Sciatic nerve (tissue), 2 donors: ENCODE results near the gene PLEKHM2. TPM values are rescaled to one million over a fixed set of nuclear protein-coding genes. Genes with fewer than 3 reads are reported as not detected.

ENCODE experiments used
- ATAC-seq: fragments of 200-7000 bp; cut with Tn5 transposase; one replicate; pipeline ENCODE4 v1.9.1; 2020; ENCODE audit warnings: mild to moderate bottlenecking, moderate library complexity
- DNase-seq: peaks from one replicate; pipeline ENCODE4 v3.0.0-alpha.2; 2020; ENCODE audit warnings: low spot score
- intact Hi-C: fragments of 100-400 bp; cut with DNase I; formaldehyde crosslinking; loops from one replicate; pipeline ENCODE4 v1.14.2; 2022
- total RNA-seq: library from RNA; stranded (reverse); fragmentation: NEBNext Ultra II Directional; extraction: Animal tissue kit (Norgen Biotek cat#: 25700); gene quantifications from one replicate; pipeline ENCODE4 v1.2.1, GENCODE V29; 2021
- donor health status: DM: no; HTN: no; CAD: no.
- donor health status: DM: no; HTN: no; CAD: no.

PLEKHM2 gene
- total RNA-seq, 1 donor from 2014 or later, result 67.8 TPM

- peak; percentile 35 for ATAC-seq
- intact Hi-C loops, result no loop called here
These were observed 65.5 kb downstream of the PLEKHM2 start for GRCh38 chr1:15749399-15750291.

GRCh38 chr1:15750924-15751323, 66.8 kb downstream of the PLEKHM2 start:
- intact Hi-C loops, result no loop called here
- ATAC-seq (no peak), DNase-seq (no peak)

More at GRCh38 chr1:15749399-15750291, 65.5 kb downstream of the PLEKHM2 start:
- no peak for DNase-seq

GRCh38 chr1:15751717-15752116, 67.6 kb downstream of the PLEKHM2 start:
- no peak for ATAC-seq
- DNase-seq, result no peak
- intact Hi-C loops, result no loop called here

- ATAC-seq, result no peak
- no peak for DNase-seq
- intact Hi-C loops, result no loop called here
These were observed 69.7 kb downstream of the PLEKHM2 start for GRCh38 chr1:15753776-15754175.

- ATAC-seq (no peak), DNase-seq (no peak)
- intact Hi-C loops, result no loop called here
These were observed 71.0 kb downstream of the PLEKHM2 start for GRCh38 chr1:15755021-15755645.

GRCh38 chr1:15755646-15756040, 71.5 kb downstream of the PLEKHM2 start:
- DNase-seq (no peak), ATAC-seq (no peak)
- intact Hi-C loops, result no loop called here

- ATAC-seq, result no peak
- DNase-seq, result no peak
- intact Hi-C loops, result no loop called here
These were observed 72.3 kb downstream of the PLEKHM2 start for GRCh38 chr1:15756143-15757015.

GRCh38 chr1:15757016-15757543, 73.0 kb downstream of the PLEKHM2 start:
- ATAC-seq (no peak), DNase-seq (no peak)
- intact Hi-C loops, result no loop called here

GRCh38 chr1:15757575-15758342, 73.6 kb downstream of the PLEKHM2 start:
- DNase-seq, result no peak
- intact Hi-C loops, result no loop called here
- ATAC-seq, result peak; percentile 21

- no peak for ATAC-seq
- no peak for DNase-seq
These were observed 74.3 kb downstream of the PLEKHM2 start, which contains the start of gene FBLIM1 for GRCh38 chr1:15758343-15758931. FBLIM1 (plus strand) TSS chr1:15758795; CDS start chr1:15764984, 6,189 bp downstream.

GRCh38 chr1:15758953-15759661, 75.0 kb downstream of the PLEKHM2 start:
- intact Hi-C loops, result no loop called here
- no peak for DNase-seq
- ATAC-seq, result peak; percentile 3

More at GRCh38 chr1:15758343-15758931, 74.3 kb downstream of the PLEKHM2 start, which contains the start of gene FBLIM1:
- intact Hi-C loops, result no loop called here

- ATAC-seq (peak; percentile 51), DNase-seq (no peak)
- intact Hi-C loops, result no loop called here
These were observed 76.5 kb downstream of the PLEKHM2 start for GRCh38 chr1:15760520-15761211.

GRCh38 chr1:15761366-15762128, 77.4 kb downstream of the PLEKHM2 start:
- no peak for DNase-seq
- no peak for ATAC-seq
- intact Hi-C loops, result no loop called here

GRCh38 chr1:15762546-15762945, 78.4 kb downstream of the PLEKHM2 start:
- DNase-seq (no peak), ATAC-seq (no peak)
- intact Hi-C loops, result no loop called here

GRCh38 chr1:15764269-15764764, 80.2 kb downstream of the PLEKHM2 start:
- peak; percentile 34 for ATAC-seq
- DNase-seq, result no peak
- intact Hi-C loops, result no loop called here

- DNase-seq (no peak), ATAC-seq (no peak)
- intact Hi-C loops, result no loop called here
These were observed 80.8 kb downstream of the PLEKHM2 start for GRCh38 chr1:15764890-15765289.
